HepG2 (cell line): ENCODE results near the gene ARVCF. TPM values are rescaled to one million over a fixed set of nuclear protein-coding genes. Genes with fewer than 3 reads are reported as not detected.

Experiments used
- AGO2 ChIP-seq: fragments of 200-400 bp; formaldehyde crosslinking; optimal IDR thresholded peaks from 2 replicates; pipeline ENCODE3; 2017; ENCODE audit warnings: mild to moderate bottlenecking, low read depth, low read length, moderate library complexity
- BCL3 ChIP-seq: sonication (generic); formaldehyde crosslinking; IDR thresholded peaks from 2 replicates; pipeline ENCODE4 v1.5.1; 2020; ENCODE audit warnings: mild to moderate bottlenecking, missing genetic modification reagents, moderate library complexity
- DNMT1 ChIP-seq: sonication (generic); formaldehyde crosslinking; IDR thresholded peaks from 2 replicates; pipeline ENCODE4 v1.5.1; 2020; ENCODE audit warnings: mild to moderate bottlenecking, missing genetic modification reagents
- NPAS2 ChIP-seq: sonication (generic); formaldehyde crosslinking; IDR thresholded peaks from 2 replicates; pipeline ENCODE4 v1.8.0; 2022; ENCODE audit warnings: mild to moderate bottlenecking, missing genetic modification reagents, borderline replicate concordance
- RARA ChIP-seq: IDR thresholded peaks from 2 replicates; pipeline ENCODE4 v1.6.1; 2016; ENCODE audit warnings: missing genetic modification reagents, missing compliant biosample characterization
- RBFOX2 ChIP-seq: fragments of 200-400 bp; formaldehyde crosslinking; IDR thresholded peaks from 2 replicates; pipeline ENCODE4 v1.6.1; 2017; ENCODE audit warnings: low read depth, mild to moderate bottlenecking, low read length
- SATB2 ChIP-seq: sonication (generic); formaldehyde crosslinking; IDR thresholded peaks from 2 replicates; pipeline ENCODE4 v1.5.0; 2020; ENCODE audit warnings: missing genetic modification reagents
- ZMAT3 ChIP-seq: sonication (generic); formaldehyde crosslinking; conservative IDR thresholded peaks from 2 replicates; pipeline ENCODE4 v1.7.0; 2021; ENCODE audit warnings: missing genetic modification reagents
- ZNF232 ChIP-seq: sonication (generic); formaldehyde crosslinking; IDR thresholded peaks from 2 replicates; pipeline ENCODE4 v1.4.0; 2020; ENCODE audit warnings: missing genetic modification reagents, borderline replicate concordance
- ZNF343 ChIP-seq: sonication (generic); formaldehyde crosslinking; IDR thresholded peaks from 2 replicates; pipeline ENCODE4 v1.4.0; 2020; ENCODE audit warnings: mild to moderate bottlenecking, missing genetic modification reagents
- ZNF761 ChIP-seq: sonication (generic); formaldehyde crosslinking; conservative IDR thresholded peaks from 2 replicates; pipeline ENCODE4 v1.4.0; 2020; ENCODE audit warnings: mild to moderate bottlenecking, missing genetic modification reagents
- ZSCAN29 ChIP-seq: sonication (generic); formaldehyde crosslinking; conservative IDR thresholded peaks from 2 replicates; pipeline ENCODE4 v1.4.0; 2020; ENCODE audit warnings: mild to moderate bottlenecking, missing genetic modification reagents
- polyA plus RNA-seq, 8 experiments: library from polyadenylated mRNA; depleted of rRNA in 3 of 8; stranded (reverse) in 7 of 8; unstranded in 1 of 8; fragments of >200 nt; fragmentation: Illumina TruSeq in 4 of 8; extraction: Trizol in 4 of 8; gene quantifications; 2 replicates each; pipeline versions ENCODE4 v1.2.1 to v1.2.3, GENCODE V29; 2011 to 2016; ENCODE audit warnings: low read depth in 4 of 8, missing spikeins in 1 of 8, mixed read lengths in 1 of 8; ENCODE audit not compliant: insufficient read depth in 1 of 8
- total RNA-seq, 5 experiments: library from RNA; depleted of rRNA; stranded (reverse); fragments of >200 nt; fragmentation: Illumina TruSeq; extraction: Trizol; gene quantifications; 2 replicates each; pipeline ENCODE4 v1.2.3, GENCODE V29; 2016; ENCODE audit warnings: low read depth in 1 of 5
- TF ChIP-seq, protein P1 (sequence below): sonication (generic); formaldehyde crosslinking; IDR thresholded peaks from 2 replicates; pipeline ENCODE4 v1.4.0; 2020; ENCODE audit warnings: missing genetic modification reagents, borderline replicate concordance
- TF ChIP-seq, protein P2 (sequence below): sonication (generic); formaldehyde crosslinking; IDR thresholded peaks from 2 replicates; pipeline ENCODE4 v1.5.0; 2020; ENCODE audit warnings: missing genetic modification reagents
- TF ChIP-seq, protein P3 (sequence below): IDR thresholded peaks from 2 replicates; pipeline ENCODE4 v1.6.1; 2016; ENCODE audit warnings: low read depth, control low read depth
- TF ChIP-seq, protein P4 (sequence below): sonication (generic); formaldehyde crosslinking; conservative IDR thresholded peaks from 2 replicates; pipeline ENCODE4 v1.8.0; 2022; ENCODE audit warnings: mild to moderate bottlenecking, moderate library complexity, missing genetic modification reagents

Gene ARVCF
- total and polyA plus RNA-seq, 2 of the 13 experiments (the other 11 are each of a cell fraction or from before 2014, with no cell fraction given), result 16.4 to 17.7 TPM

GRCh38 chr22:20021196-20022181, 4.9 kb upstream of the ARVCF start (continued):
- TF ChIP-seq, protein P1, sequence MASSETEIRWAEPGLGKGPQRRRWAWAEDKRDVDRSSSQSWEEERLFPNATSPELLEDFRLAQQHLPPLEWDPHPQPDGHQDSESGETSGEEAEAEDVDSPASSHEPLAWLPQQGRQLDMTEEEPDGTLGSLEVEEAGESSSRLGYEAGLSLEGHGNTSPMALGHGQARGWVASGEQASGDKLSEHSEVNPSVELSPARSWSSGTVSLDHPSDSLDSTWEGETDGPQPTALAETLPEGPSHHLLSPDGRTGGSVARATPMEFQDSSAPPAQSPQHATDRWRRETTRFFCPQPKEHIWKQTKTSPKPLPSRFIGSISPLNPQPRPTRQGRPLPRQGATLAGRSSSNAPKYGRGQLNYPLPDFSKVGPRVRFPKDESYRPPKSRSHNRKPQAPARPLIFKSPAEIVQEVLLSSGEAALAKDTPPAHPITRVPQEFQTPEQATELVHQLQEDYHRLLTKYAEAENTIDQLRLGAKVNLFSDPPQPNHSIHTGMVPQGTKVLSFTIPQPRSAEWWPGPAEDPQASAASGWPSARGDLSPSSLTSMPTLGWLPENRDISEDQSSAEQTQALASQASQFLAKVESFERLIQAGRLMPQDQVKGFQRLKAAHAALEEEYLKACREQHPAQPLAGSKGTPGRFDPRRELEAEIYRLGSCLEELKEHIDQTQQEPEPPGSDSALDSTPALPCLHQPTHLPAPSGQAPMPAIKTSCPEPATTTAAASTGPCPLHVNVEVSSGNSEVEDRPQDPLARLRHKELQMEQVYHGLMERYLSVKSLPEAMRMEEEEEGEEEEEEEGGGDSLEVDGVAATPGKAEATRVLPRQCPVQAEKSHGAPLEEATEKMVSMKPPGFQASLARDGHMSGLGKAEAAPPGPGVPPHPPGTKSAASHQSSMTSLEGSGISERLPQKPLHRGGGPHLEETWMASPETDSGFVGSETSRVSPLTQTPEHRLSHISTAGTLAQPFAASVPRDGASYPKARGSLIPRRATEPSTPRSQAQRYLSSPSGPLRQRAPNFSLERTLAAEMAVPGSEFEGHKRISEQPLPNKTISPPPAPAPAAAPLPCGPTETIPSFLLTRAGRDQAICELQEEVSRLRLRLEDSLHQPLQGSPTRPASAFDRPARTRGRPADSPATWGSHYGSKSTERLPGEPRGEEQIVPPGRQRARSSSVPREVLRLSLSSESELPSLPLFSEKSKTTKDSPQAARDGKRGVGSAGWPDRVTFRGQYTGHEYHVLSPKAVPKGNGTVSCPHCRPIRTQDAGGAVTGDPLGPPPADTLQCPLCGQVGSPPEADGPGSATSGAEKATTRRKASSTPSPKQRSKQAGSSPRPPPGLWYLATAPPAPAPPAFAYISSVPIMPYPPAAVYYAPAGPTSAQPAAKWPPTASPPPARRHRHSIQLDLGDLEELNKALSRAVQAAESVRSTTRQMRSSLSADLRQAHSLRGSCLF, result no peak
- TF ChIP-seq BCL3 (0 out of 2 replicates have a peak, but pooled peaks have one; percentile 37), ZMAT3 (CRISPR knock-in tag) (0 out of 2 replicates have a peak, but pooled peaks have one; percentile 44), NPAS2 (CRISPR knock-in tag) (0 out of 2 replicates have a peak, but pooled peaks have one; percentile 23), RARA (peak; percentile 10; the same call in 1 of the 2 replicates), ZNF232 (peak; percentile 87; the same call in 1 of the 2 replicates), DNMT1 (CRISPR knock-in tag) (no peak), AGO2 (peak; percentile 72), ZSCAN29 (CRISPR knock-in tag) (no peak), ZNF343 (CRISPR knock-in tag) (no peak), ZNF761 (CRISPR knock-in tag) (peak; percentile 53; the same call in 1 of the 2 replicates), SATB2 (CRISPR knock-in tag) (0 out of 2 replicates have a peak, but pooled peaks have one; percentile 18), RBFOX2 (no peak)
- TF ChIP-seq, protein P2, sequence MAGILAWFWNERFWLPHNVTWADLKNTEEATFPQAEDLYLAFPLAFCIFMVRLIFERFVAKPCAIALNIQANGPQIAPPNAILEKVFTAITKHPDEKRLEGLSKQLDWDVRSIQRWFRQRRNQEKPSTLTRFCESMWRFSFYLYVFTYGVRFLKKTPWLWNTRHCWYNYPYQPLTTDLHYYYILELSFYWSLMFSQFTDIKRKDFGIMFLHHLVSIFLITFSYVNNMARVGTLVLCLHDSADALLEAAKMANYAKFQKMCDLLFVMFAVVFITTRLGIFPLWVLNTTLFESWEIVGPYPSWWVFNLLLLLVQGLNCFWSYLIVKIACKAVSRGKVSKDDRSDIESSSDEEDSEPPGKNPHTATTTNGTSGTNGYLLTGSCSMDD, result 0 out of 2 replicates have a peak, but pooled peaks have one; percentile 61
- TF ChIP-seq, protein P3, sequence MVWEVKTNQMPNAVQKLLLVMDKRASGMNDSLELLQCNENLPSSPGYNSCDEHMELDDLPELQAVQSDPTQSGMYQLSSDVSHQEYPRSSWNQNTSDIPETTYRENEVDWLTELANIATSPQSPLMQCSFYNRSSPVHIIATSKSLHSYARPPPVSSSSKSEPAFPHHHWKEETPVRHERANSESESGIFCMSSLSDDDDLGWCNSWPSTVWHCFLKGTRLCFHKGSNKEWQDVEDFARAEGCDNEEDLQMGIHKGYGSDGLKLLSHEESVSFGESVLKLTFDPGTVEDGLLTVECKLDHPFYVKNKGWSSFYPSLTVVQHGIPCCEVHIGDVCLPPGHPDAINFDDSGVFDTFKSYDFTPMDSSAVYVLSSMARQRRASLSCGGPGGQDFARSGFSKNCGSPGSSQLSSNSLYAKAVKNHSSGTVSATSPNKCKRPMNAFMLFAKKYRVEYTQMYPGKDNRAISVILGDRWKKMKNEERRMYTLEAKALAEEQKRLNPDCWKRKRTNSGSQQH (CRISPR knock-in tag), result no peak
- TF ChIP-seq, protein P4, sequence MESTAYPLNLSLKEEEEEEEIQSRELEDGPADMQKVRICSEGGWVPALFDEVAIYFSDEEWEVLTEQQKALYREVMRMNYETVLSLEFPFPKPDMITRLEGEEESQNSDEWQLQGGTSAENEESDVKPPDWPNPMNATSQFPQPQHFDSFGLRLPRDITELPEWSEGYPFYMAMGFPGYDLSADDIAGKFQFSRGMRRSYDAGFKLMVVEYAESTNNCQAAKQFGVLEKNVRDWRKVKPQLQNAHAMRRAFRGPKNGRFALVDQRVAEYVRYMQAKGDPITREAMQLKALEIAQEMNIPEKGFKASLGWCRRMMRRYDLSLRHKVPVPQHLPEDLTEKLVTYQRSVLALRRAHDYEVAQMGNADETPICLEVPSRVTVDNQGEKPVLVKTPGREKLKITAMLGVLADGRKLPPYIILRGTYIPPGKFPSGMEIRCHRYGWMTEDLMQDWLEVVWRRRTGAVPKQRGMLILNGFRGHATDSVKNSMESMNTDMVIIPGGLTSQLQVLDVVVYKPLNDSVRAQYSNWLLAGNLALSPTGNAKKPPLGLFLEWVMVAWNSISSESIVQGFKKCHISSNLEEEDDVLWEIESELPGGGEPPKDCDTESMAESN (CRISPR knock-in tag), result 0 out of 2 replicates have a peak, but pooled peaks have one; percentile 2
